ENCODE data around the gene PCNX4.

Gene PCNX4

DNA sequence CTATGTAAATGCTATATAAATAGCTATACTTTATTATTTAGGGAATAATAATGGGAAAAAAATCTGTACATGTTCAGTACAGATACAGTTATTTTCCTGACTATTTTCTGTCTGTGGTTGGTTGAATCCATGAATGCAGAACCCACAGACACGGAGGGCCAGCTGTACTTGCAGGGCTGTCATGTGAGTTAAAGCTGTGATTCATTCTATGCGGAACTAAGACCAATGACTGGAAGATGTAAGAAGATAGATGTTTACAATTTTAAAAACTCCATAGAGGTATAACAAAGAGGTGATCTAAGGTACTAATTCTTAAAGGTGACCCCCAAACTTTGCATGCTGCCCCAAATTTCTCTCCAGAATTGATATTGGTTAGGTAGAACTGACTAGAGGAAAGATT lies 14.6 kb downstream of the PCNX4 start:
- DNase-seq = no peak

DNA sequence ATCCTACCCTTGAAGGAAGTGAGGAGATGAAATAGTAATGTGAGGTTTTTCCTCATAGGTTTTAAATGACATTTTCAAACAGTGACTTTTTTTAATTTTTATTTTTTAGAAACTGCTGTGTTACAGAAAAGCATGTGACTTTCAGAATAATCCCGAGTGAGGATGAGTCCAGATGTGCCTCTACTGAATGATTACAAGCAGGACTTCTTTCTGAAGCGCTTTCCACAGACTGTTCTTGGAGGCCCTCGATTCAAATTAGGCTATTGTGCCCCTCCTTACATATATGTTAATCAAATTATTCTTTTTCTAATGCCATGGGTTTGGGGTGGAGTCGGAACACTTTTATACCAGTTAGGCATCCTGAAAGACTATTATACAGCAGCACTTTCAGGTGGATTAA lies 15.8 kb downstream of the PCNX4 start:
- no peak for DNase-seq

GRCh38 chr14:60111732-60112131 lies 20.0 kb downstream of the PCNX4 start:
- no peak for DNase-seq

DNA sequence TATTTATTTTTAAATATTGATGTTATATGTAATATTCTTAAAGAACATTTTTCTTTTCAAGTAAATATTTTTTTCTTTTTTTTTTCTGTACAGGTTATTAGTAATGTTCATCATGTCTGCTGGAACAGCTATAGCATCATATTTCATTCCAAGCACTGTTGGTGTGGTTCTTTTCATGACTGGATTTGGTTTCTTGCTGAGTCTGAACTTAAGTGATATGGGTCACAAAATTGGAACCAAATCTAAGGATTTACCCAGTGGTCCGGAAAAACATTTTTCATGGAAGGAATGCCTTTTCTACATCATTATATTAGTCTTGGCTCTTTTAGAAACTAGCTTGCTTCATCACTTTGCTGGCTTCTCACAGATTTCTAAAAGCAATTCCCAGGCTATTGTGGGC lies 23.2 kb downstream of the PCNX4 start:
- DNase-seq = no peak

DNA sequence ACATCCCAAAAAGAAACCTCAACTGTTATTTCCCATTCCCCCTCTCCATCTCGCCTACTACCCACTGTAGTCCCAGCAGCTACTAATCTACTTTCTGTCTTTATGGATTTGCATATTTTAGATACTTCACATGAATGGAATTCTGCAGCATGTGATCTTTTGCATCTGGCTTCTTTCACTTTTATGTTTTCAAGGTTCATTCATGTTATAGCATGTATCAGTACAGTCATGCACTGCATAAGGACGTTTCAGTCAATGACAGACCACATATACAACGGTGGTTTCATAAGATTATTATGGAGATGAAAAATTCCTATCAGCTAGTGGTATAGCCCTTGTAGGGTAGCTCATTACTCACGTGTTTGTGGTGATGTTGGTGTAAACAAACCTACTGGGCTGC lies 24.5 kb downstream of the PCNX4 start:
- DNase-seq = no peak

DNA sequence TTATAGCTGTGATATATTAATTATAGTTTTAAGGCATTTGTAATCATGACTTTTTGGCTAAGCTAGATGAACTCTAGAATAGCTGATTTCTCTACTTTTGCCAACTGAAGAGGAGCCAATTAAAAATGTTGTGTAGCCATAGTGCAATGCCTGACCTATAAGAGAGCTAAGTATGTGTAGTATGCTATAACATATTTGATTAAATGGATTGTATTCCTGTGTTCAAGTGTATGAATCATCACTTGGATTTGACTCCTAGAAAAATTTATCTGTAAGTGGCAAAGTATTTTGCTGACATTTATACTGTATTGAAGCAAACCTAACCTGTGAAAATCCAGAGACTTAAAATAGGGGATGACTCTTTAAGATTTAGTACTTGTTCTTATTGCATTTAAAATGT lies 34.2 kb downstream of the PCNX4 start:
- no peak for DNase-seq

DNA sequence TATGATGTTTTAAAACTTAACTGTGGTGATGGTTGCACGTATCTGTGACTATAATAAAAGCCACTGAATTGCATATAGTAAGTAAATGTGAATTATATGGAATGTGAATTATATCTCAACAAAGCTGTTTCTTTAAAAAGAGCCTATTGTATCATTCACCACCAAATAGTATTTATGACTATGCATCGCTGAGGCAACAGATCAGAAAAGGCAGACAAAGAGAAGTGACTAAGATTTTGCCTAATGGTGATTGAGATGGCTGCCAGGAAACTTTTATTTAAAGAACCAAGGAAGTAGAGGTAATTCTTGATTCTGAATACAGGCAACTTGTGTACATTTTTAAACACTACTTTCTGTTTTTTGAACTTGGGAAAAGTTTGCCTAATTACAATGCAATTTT lies 41.8 kb downstream of the PCNX4 start:
- no peak for DNase-seq

- no peak for DNase-seq
Observed at GRCh38 chr14:60134702-60135101, 43.0 kb downstream of the PCNX4 start.

DNA sequence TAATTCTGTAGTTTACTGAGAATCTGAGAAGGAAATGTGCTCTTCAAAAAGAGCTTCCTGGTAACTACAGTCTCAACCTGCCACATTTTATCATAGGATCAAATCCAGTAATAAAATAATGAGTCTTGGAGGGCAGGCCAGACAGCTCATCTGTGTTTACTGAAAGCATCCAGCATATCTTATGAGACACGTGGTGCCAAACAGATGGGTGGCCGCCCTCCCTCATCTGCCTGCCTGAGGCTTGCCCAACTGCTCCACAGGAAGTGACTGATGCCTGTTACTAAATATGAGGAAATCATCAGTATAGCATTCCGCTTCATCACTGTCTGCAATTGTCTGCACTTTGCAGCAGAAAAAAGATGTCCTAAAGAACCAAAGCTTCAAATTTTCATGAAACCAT lies 60.0 kb downstream of the PCNX4 start:
- peak; percentile 3 to 52 (median 24) for DNase-seq

DNA sequence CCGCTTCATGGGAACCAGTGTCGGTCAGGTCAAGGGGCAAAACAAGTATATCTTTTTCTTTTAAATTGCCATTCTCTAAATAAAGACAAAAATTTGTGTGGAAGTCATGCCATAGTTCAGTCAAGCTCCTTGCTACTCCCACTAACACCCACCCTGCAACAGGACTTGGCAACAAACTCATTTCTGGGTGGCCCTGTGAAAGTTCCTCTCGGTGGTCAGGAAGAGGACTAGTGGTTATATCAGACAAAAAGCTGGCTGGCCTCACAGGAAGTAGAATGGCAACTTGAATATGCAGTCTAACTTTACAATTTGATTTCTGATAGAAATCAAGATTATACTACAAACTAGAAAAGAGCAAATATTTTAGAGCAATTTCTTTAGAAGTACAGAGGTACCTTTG lies 62.3 kb downstream of the PCNX4 start:
- DNase-seq = no peak

- DNase-seq = no peak
Observed at GRCh38 chr14:60154671-60155070, 62.9 kb downstream of the PCNX4 start.

DNA sequence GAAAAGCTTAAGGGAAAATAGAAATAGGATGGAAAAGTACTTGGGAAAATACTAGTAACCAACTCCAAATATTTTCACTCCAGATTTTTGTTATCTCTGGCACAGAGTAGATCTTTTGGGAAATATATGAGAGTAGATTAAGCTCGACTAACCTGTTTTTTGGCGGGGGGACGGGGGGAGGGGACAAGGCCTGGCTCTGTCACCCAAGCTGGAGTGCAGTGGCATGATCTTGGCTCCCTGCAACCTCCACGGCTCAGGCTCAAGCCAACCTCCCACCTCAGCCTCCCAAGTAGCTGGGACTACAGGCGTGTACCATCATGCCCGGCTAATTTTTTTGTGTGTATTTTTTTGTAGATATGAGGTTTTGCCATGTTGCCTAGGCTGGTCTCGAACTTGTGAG lies 68.7 kb downstream of the PCNX4 start:
- DNase-seq = no peak

DNA sequence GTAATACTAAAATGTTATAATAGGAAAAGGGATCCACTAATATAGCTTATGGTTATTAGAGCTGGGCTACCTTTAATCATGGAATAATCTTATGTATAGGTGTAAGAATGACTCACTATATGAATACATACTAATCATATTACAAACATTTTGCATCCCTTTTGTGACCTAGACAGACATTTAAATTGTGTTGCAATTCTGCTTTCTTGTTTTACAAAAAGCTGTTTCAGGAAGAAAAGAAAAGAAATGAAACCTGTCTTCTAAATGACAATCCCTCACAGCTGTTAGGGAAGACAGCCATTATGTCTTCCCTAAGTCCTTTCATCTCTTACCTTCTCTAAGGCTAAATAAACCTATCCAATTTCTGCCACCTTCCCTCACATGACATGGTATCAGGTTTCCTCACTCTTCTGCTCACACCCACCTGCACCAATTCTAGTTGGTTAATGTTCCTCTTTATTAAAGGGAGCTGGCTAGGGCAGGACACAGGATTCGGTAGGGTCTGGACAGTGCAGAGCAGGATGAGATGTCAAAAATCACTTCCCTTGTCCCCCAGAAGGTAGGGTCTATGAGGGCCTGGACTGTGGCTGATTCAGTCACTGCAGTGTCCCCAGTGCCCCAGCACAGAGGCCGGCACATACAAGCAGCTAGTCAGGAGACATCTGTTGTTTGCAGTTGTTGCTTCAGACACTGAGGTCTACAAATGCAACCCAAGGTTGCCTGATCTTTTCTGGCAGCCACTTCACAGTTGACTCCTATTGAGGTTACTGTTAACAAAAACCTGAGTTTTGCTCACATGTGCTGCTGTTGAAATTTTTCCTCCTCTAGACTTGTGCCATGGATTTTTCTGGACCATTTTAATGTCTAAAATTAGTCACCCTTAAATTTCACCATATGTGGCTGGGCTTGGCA lies 69.7 kb downstream of the PCNX4 start:
- DNase-seq = no peak

GRCh38 chr14:60163693-60164092 lies 72.0 kb downstream of the PCNX4 start:
- DNase-seq = no peak

- no peak for DNase-seq
Observed at GRCh38 chr14:60164404-60164711, 72.6 kb downstream of the PCNX4 start.

DNA sequence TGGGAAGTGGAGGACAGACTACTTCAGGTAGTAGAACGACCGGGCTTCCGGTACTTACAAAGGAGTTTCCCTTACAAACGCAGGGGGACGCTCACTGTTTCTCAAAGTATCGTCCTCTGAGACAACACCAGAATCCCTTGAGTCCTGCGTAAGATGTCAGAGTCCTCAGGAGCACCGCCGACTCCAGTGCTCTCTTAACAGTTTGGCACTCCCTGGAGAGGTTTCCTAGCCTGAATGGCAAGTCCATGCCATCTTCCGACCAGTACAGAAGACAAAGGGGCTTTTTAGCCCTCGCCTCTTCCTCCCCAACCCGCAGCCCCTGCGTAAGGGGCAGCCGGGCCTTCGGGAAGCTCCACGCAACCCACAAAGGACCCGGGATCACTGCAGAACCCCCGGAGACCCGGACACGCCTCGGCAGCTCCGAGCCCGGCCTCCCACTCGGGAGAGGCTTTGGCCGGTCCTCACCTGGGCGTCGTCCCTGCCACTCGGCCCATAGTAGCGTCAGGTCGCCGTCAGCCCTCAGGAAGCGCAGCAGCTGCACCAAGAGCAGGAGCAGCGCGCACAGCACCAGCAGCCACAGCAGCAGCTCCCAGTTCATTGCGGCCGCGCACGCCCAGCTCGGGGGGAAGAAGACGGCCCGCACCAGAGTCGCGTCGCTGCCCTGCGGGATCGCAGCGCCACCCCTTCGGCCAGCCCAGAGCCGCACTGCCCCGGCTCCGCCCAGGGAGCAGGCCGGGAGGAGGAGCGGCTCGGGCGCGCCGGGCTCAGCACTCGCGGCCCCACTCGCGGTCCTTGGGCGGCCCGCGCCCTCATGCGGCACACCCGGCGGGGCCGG lies 73.2 kb downstream of the PCNX4 start, which contains the start of gene DHRS7:
Gene DHRS7 (minus strand): TSS at position 687 of the 835 bp plus-strand sequence. CDS start 89 bp downstream, at position 598.
- DNase-seq = peak; percentile 10 to 43 (median 42)

GRCh38 chr14:60165547-60165876 lies 73.8 kb downstream of the PCNX4 start:
- no peak for DNase-seq

- no peak for DNase-seq
Observed at GRCh38 chr14:60166142-60166541, 74.4 kb downstream of the PCNX4 start.

DNA sequence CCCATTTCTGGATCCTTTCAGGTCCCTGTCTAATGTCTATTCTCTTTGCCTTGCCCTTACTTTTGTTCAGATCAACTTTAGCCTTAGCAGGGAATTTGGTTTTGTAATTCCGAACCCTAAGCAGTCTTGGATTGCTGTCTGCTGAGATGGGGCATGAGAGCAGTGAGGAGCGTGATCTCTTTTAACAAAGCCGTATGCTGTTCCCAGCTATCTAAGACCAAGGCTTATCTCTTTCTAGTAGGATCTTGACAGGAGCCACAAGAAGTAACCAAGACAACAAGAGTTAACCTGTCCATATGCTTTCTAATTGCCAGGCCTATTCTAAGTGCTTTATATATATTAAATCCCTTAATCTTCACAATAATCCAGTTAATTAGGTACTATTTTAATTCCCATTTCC lies 78.0 kb downstream of the PCNX4 start:
- no peak for DNase-seq

- no peak for DNase-seq
Observed at GRCh38 chr14:60170948-60171347, 79.2 kb downstream of the PCNX4 start.

- DNase-seq = no peak
Observed at GRCh38 chr14:60171690-60172089, 80.0 kb downstream of the PCNX4 start.

DNA sequence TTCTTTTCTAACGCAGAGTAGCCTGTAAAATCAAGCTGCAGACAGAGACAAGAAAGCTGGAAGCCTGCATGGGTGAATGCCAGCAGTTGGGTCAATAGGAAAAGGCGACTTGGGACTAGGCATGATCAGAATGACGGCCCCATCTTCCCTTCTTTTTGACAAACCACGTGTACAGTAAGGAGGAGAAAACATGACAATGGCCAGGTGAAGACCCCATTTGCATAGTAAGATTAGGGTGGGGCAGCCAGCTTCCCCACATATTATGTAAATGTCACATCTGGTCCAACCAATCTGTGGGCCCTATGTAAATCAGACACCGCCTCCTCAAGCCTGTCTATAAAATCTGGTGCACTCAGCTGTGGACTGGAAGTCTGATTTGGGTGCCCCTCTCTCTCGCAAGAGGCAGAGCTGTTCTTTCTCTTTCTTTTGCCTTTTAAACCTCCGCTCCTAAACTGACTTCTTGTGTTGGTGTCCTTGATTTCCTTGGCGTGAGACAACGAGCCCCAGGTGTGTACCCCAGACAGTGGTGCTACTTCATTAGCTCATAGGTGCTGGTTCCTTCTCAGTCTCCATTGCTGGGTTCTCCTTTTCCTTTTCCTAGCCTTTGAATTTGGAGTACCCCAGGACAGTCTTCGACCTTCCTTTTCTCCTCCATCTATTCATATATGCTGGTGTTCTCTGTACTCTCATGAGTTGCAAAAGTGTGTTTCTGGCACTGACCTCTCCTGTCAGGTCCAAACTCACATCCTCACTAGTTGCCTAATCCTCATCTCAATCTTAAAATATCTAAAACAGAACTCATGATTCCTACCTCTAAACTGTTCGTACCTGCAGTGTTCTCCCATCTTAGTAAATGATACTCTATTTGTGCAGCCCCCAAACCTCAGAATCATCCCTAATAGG lies 82.9 kb downstream of the PCNX4 start:
- no peak for DNase-seq

DNA sequence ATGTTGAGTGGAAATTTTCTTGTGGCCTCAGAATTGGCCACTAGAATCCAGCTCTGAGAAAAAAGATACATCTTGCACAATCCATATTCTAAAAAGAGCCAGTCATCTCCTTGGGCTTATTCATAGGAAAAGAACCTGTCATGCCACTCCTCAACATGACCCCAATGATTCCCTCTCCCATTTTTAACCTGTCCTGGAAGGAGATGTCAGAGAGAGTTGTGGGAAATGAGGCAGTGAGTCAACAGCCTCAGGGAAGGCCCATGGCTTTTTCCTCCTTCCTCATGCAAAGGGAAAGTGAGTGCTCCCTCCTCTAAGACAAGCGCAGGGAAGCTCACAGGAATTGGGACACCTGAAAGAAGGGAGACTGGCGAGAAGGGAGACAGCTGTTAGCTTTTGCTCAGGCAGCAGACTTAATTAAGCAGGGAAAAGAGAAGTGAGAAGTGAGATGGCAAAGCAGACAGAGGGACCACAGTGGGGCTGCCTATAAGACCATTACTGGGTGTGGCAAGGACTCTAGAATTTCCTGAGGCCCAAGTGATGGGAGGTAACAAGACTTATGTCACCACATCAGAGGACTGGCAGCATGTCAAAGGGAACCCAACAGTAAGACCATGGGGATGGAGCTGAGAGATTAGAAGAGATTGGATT lies 83.7 kb downstream of the PCNX4 start:
- no peak for DNase-seq
